NCI-H510A (cell line): ENCODE results near the gene SCTR.

ENCODE experiments used
- DNase-seq: peaks from one replicate; lab custom pipeline; 2025; lab: John Stamatoyannopoulos, UW

The SCTR gene

GRCh38 chr2:119523383-119523951, 816 bp downstream of the SCTR start:
- DNase-seq, result no peak

- DNase-seq, result no peak
Measured at GRCh38 chr2:119522671-119523070, 1.6 kb downstream of the SCTR start.

- DNase-seq, result no peak
Measured at GRCh38 chr2:119521433-119522050, 2.7 kb downstream of the SCTR start.

- DNase-seq, result no peak
Measured at GRCh38 chr2:119520696-119521432, 3.4 kb downstream of the SCTR start.

GRCh38 chr2:119519057-119519408, 5.2 kb downstream of the SCTR start:
- no peak for DNase-seq

- no peak for DNase-seq
Measured at GRCh38 chr2:119518401-119519056, 5.8 kb downstream of the SCTR start.

GRCh38 chr2:119517433-119517832, 6.8 kb downstream of the SCTR start:
- DNase-seq, result peak; percentile 18

- no peak for DNase-seq
Measured at GRCh38 chr2:119516121-119516520, 8.2 kb downstream of the SCTR start.

- no peak for DNase-seq
Measured at GRCh38 chr2:119513832-119514231, 10.5 kb downstream of the SCTR start.

GRCh38 chr2:119512946-119513345, 11.3 kb downstream of the SCTR start:
- no peak for DNase-seq

GRCh38 chr2:119511989-119512388, 12.3 kb downstream of the SCTR start:
- DNase-seq, result no peak

GRCh38 chr2:119508756-119509155, 15.5 kb downstream of the SCTR start:
- DNase-seq, result no peak

GRCh38 chr2:119496682-119497081, 27.6 kb downstream of the SCTR start:
- no peak for DNase-seq

GRCh38 chr2:119495948-119496347, 28.3 kb downstream of the SCTR start:
- DNase-seq, result no peak

- no peak for DNase-seq
Measured at GRCh38 chr2:119494163-119494790, 30.0 kb downstream of the SCTR start.

GRCh38 chr2:119491776-119492525, 32.3 kb downstream of the SCTR start:
- no peak for DNase-seq

- DNase-seq, result no peak
Measured at GRCh38 chr2:119490653-119491195, 33.6 kb downstream of the SCTR start.

- no peak for DNase-seq
Measured at GRCh38 chr2:119490106-119490505, 34.2 kb downstream of the SCTR start.

- no peak for DNase-seq
Measured at GRCh38 chr2:119489232-119489952, 34.9 kb downstream of the SCTR start.

GRCh38 chr2:119488245-119489214, 35.8 kb downstream of the SCTR start:
- DNase-seq, result no peak
